GM23248 (cell line): ENCODE results near the gene PKHD1. TPM values are rescaled to one million over a fixed set of nuclear protein-coding genes. Genes with fewer than 3 reads are reported as not detected.

Experiments used
- DNase-seq: peaks from one replicate; pipeline ENCODE4 v3.0.0-alpha.2; 2015
- H2AFZ ChIP-seq: fragments of 200-600 bp; sonication (generic); 2 replicates; pipeline ENCODE4 v1.6.1; 2016; ENCODE audit warnings: antibody characterized with exemption
- H3F3A ChIP-seq: fragments of 200-600 bp; sonication (generic); 2 replicates; pipeline ENCODE4 v1.6.1; 2016; ENCODE audit warnings: mild to moderate bottlenecking, antibody characterized with exemption, mixed run types; ENCODE audit not compliant: insufficient read depth
- H3K27ac ChIP-seq: fragments of 200-600 bp; sonication (generic); 2 replicates; pipeline ENCODE4 v1.5.1; 2016; ENCODE audit warnings: mild to moderate bottlenecking
- H3K27me3 ChIP-seq: fragments of 200-600 bp; sonication (generic); replicated peaks from 2 replicates; pipeline ENCODE4 v1.6.1; 2016; ENCODE audit warnings: mild to moderate bottlenecking; ENCODE audit not compliant: insufficient read depth
- H3K36me3 ChIP-seq: fragments of 200-600 bp; sonication (generic); 2 replicates; pipeline ENCODE4 v1.6.1; 2016; ENCODE audit warnings: low read depth, mild to moderate bottlenecking
- H3K4me1 ChIP-seq: fragments of 200-600 bp; sonication (generic); 2 replicates; pipeline ENCODE4 v1.6.1; 2016; ENCODE audit warnings: mild to moderate bottlenecking; ENCODE audit not compliant: insufficient read depth
- H3K4me2 ChIP-seq: fragments of 200-600 bp; sonication (generic); one replicate; pipeline ENCODE4 v1.6.1; 2016; ENCODE audit warnings: mild to moderate bottlenecking; ENCODE audit not compliant: unreplicated experiment
- H3K4me3 ChIP-seq: fragments of 200-600 bp; sonication (generic); 2 replicates; pipeline ENCODE4 v1.5.1; 2016; ENCODE audit warnings: mild to moderate bottlenecking
- H3K79me2 ChIP-seq: fragments of 200-600 bp; sonication (generic); 2 replicates; pipeline ENCODE4 v1.6.1; 2016; ENCODE audit warnings: mild to moderate bottlenecking; ENCODE audit not compliant: insufficient read depth
- H3K9ac ChIP-seq: fragments of 200-600 bp; sonication (generic); 2 replicates; pipeline ENCODE4 v1.6.1; 2016; ENCODE audit warnings: mild to moderate bottlenecking
- H3K9me2 ChIP-seq: fragments of 200-600 bp; sonication (generic); 2 replicates; pipeline ENCODE4 v1.6.1; 2016; ENCODE audit warnings: mixed run types, mild to moderate bottlenecking, moderate library complexity; ENCODE audit not compliant: insufficient read depth
- H3K9me3 ChIP-seq: fragments of 200-600 bp; sonication (generic); one replicate; pipeline ENCODE4 v1.6.1; 2017; ENCODE audit warnings: low read depth
- H4K20me1 ChIP-seq: fragments of 200-600 bp; sonication (generic); 2 replicates; pipeline ENCODE4 v1.6.0; 2016; ENCODE audit not compliant: insufficient read depth
- EZH2 ChIP-seq: fragments of 200-600 bp; sonication (generic); IDR thresholded peaks from 2 replicates; pipeline ENCODE4 v1.6.1; 2018; ENCODE audit warnings: antibody characterized with exemption, mild to moderate bottlenecking; ENCODE audit not compliant: insufficient read depth, poor library complexity, severe bottlenecking
- EZH2phosphoT487 ChIP-seq: fragments of 200-600 bp; sonication (generic); IDR thresholded peaks from 2 replicates; pipeline ENCODE4 v1.6.1; 2018; ENCODE audit warnings: antibody characterized with exemption, moderate library complexity, mild to moderate bottlenecking, low read depth; ENCODE audit not compliant: insufficient read depth
- WGBS, 2 experiments: methylation state at CpG; one replicate each; pipeline ENCODE4 v1.1.6; 2015 to 2017; ENCODE audit warnings: low lambda C conversion rate in 2 of 2, low coverage in 1 of 2; ENCODE audit errors: missing lambda C conversion rate in 2 of 2; 5-methylcytosine and 5-hydroxymethylcytosine counted together
- in situ Hi-C: fragments of 300-500 bp; cut with MboI; formaldehyde crosslinking; loops from 2 replicates; pipeline ENCODE4 v1.15.0; 2020
- polyA plus RNA-seq: library from polyadenylated mRNA; unstranded; fragments of >200 nt; fragmentation: Nextera tagmentation; extraction: Ambion mirVana; gene quantifications from 2 replicates; pipeline ENCODE4 v1.2.1, GENCODE V29; 2016
- total RNA-seq: library from RNA; depleted of rRNA; stranded (reverse); fragments of >200 nt; shearing (Covaris generic); gene quantifications from 2 replicates; pipeline ENCODE4 v1.2.3, GENCODE V29; 2014

The PKHD1 gene
- total and polyA plus RNA-seq, 2 experiments from 2014 or later: not detected

GRCh38 chr6:51841626-51842025, 245.8 kb downstream of the PKHD1 start:
- no peak overlapping the region for H3K9ac ChIP-seq
- no peaks in the 10 kb centered on the region for H3K9me3 ChIP-seq
- in situ Hi-C loops: no loop called here
- H3K9me2 ChIP-seq: no peaks in the 10 kb centered on the region
- WGBS, 2 experiments: 23 to 35% methylated on average over 2 of the region's 2 CpGs
- no peaks in the 10 kb centered on the region for H3K27me3 ChIP-seq
- no peaks in the 10 kb centered on the region for H4K20me1 ChIP-seq
- no peaks in the 10 kb centered on the region for H3K79me2 ChIP-seq
- H2AFZ ChIP-seq: no peak overlapping the region
- no peak for DNase-seq
- no peaks in the 10 kb centered on the region for H3K36me3 ChIP-seq
- H3K4me3 ChIP-seq: no peak overlapping the region
- TF ChIP-seq EZH2phosphoT487 (no peak), EZH2 (no peak)
- H3K4me2 ChIP-seq: no peak overlapping the region
- no peaks in the 10 kb centered on the region for H3K4me1 ChIP-seq
- H3F3A ChIP-seq: no peaks in the 10 kb centered on the region
- no peak overlapping the region for H3K27ac ChIP-seq

- in situ Hi-C loops: no loop called here
- no peaks in the 10 kb centered on the region for H3K4me1 ChIP-seq
- TF ChIP-seq EZH2phosphoT487: no peak
- TF ChIP-seq EZH2: no peak
- H3K36me3 ChIP-seq: no peaks in the 10 kb centered on the region
- H3K9me3 ChIP-seq: no peaks in the 10 kb centered on the region
- no peaks in the 10 kb centered on the region for H3F3A ChIP-seq
- H3K27me3 ChIP-seq: no peaks in the 10 kb centered on the region
- DNase-seq: no peak
- H3K4me3 ChIP-seq: no peak overlapping the region
- H3K27ac ChIP-seq: no peak overlapping the region
- H3K4me2 ChIP-seq: no peak overlapping the region
- 2 to 6% methylated on average over 4 of the region's 4 CpGs for WGBS, 2 experiments
- no peaks in the 10 kb centered on the region for H3K9me2 ChIP-seq
- no peaks in the 10 kb centered on the region for H4K20me1 ChIP-seq
- no peak overlapping the region for H2AFZ ChIP-seq
- no peaks in the 10 kb centered on the region for H3K79me2 ChIP-seq
- no peak overlapping the region for H3K9ac ChIP-seq
Measured at GRCh38 chr6:51839726-51840374, 247.6 kb downstream of the PKHD1 start.

- no peak for DNase-seq
- Histone ChIP-seq H3K9me3 (no peaks in the 10 kb centered on the region), H3K27me3 (no peaks in the 10 kb centered on the region), H3K4me2 (no peak overlapping the region), H3K9me2 (no peaks in the 10 kb centered on the region), H2AFZ (no peak overlapping the region), H3K36me3 (no peaks in the 10 kb centered on the region), H3F3A (no peaks in the 10 kb centered on the region), H3K9ac (no peak overlapping the region), H3K79me2 (no peaks in the 10 kb centered on the region), H3K4me3 (no peak overlapping the region), H3K27ac (no peak overlapping the region), H4K20me1 (no peaks in the 10 kb centered on the region), H3K4me1 (no peaks in the 10 kb centered on the region)
- WGBS, 2 experiments: 0 to 5% methylated on average over 1 of the region's 1 CpG
- no peak for TF ChIP-seq EZH2phosphoT487
- no peak for TF ChIP-seq EZH2
- in situ Hi-C loops: no loop called here
Measured at GRCh38 chr6:51830666-51831065, 256.7 kb downstream of the PKHD1 start.

- DNase-seq: no peak
- no peaks in the 10 kb centered on the region for H4K20me1 ChIP-seq
- H3K4me1 ChIP-seq: no peaks in the 10 kb centered on the region
- H3K9me2 ChIP-seq: no peaks in the 10 kb centered on the region
- 39 to 58% methylated on average over 1 of the region's 1 CpG for WGBS, 2 experiments
- TF ChIP-seq EZH2: no peak
- no peak for TF ChIP-seq EZH2phosphoT487
- H3K27ac ChIP-seq: no peak overlapping the region
- H3K27me3 ChIP-seq: no peaks in the 10 kb centered on the region
- no peak overlapping the region for H3K4me2 ChIP-seq
- no peak overlapping the region for H3K9ac ChIP-seq
- no peaks in the 10 kb centered on the region for H3K9me3 ChIP-seq
- H3K36me3 ChIP-seq: no peaks in the 10 kb centered on the region
- H2AFZ ChIP-seq: no peak overlapping the region
- H3F3A ChIP-seq: no peaks in the 10 kb centered on the region
- H3K79me2 ChIP-seq: no peaks in the 10 kb centered on the region
- in situ Hi-C loops: no loop called here
- no peak overlapping the region for H3K4me3 ChIP-seq
Measured at GRCh38 chr6:51827580-51827979, 259.8 kb downstream of the PKHD1 start.

GRCh38 chr6:51824940-51825339, 262.5 kb downstream of the PKHD1 start:
- Histone ChIP-seq H3K9ac (no peak overlapping the region), H4K20me1 (no peaks in the 10 kb centered on the region), H3K4me3 (no peak overlapping the region), H3F3A (no peaks in the 10 kb centered on the region), H2AFZ (no peak overlapping the region), H3K36me3 (no peaks in the 10 kb centered on the region), H3K4me1 (no peaks in the 10 kb centered on the region), H3K79me2 (no peaks in the 10 kb centered on the region), H3K9me3 (no peaks in the 10 kb centered on the region), H3K9me2 (no peaks in the 10 kb centered on the region), H3K27ac (no peak overlapping the region), H3K27me3 (no peaks in the 10 kb centered on the region), H3K4me2 (no peak overlapping the region)
- in situ Hi-C loops: no loop called here
- no peak for DNase-seq
- TF ChIP-seq EZH2: no peak
- TF ChIP-seq EZH2phosphoT487: no peak
